Measurements from ENCODE around the gene PPARGC1A. TPM values are rescaled to one million over a fixed set of nuclear protein-coding genes. Genes with fewer than 3 reads are reported as not detected.

Gene PPARGC1A
- total and polyA plus RNA-seq, 4 donors = 7.7 to 34.6 (median 16.3) TPM

GRCh38 chr4:23920296-23920695, 30.4 kb upstream of the PPARGC1A start:
- no peak overlapping the region for H3K9ac ChIP-seq (ENCODE audit: low read depth in 1 of 2, low read length in 2 of 2)
- H3K4me1 ChIP-seq (ENCODE audit: control insufficient read depth in 4 of 4, insufficient read depth in 4 of 4, low read length in 3 of 4) = peaks cover 2 to 25% (median 13%) of the 10 kb centered on the region in 4 donors
- no peaks in the 10 kb centered on the region for H3K9me3 ChIP-seq (ENCODE audit: control insufficient read depth in 4 of 4, low read length in 3 of 4)
- H3K27me3 ChIP-seq (ENCODE audit: control insufficient read depth in 4 of 4, insufficient read depth in 4 of 4, low read length in 3 of 4) = no peaks in the 10 kb centered on the region
- H3K36me3 ChIP-seq (ENCODE audit: control insufficient read depth in 4 of 4, insufficient read depth in 3 of 4, low read depth in 1 of 4, low read length in 3 of 4) = no peaks in the 10 kb centered on the region
- TF ChIP-seq HNF4A (conservative IDR thresholded peaks at IDR 0.05) (no peak), YY1 (IDR thresholded peaks at IDR 0.05) (no peak), FOXA2 (IDR thresholded peaks at IDR 0.05) (no peak)
- TF ChIP-seq, protein P1, sequence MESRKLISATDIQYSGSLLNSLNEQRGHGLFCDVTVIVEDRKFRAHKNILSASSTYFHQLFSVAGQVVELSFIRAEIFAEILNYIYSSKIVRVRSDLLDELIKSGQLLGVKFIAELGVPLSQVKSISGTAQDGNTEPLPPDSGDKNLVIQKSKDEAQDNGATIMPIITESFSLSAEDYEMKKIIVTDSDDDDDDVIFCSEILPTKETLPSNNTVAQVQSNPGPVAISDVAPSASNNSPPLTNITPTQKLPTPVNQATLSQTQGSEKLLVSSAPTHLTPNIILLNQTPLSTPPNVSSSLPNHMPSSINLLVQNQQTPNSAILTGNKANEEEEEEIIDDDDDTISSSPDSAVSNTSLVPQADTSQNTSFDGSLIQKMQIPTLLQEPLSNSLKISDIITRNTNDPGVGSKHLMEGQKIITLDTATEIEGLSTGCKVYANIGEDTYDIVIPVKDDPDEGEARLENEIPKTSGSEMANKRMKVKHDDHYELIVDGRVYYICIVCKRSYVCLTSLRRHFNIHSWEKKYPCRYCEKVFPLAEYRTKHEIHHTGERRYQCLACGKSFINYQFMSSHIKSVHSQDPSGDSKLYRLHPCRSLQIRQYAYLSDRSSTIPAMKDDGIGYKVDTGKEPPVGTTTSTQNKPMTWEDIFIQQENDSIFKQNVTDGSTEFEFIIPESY (IDR thresholded peaks at IDR 0.05) = no peak
- TF ChIP-seq, protein P2, sequence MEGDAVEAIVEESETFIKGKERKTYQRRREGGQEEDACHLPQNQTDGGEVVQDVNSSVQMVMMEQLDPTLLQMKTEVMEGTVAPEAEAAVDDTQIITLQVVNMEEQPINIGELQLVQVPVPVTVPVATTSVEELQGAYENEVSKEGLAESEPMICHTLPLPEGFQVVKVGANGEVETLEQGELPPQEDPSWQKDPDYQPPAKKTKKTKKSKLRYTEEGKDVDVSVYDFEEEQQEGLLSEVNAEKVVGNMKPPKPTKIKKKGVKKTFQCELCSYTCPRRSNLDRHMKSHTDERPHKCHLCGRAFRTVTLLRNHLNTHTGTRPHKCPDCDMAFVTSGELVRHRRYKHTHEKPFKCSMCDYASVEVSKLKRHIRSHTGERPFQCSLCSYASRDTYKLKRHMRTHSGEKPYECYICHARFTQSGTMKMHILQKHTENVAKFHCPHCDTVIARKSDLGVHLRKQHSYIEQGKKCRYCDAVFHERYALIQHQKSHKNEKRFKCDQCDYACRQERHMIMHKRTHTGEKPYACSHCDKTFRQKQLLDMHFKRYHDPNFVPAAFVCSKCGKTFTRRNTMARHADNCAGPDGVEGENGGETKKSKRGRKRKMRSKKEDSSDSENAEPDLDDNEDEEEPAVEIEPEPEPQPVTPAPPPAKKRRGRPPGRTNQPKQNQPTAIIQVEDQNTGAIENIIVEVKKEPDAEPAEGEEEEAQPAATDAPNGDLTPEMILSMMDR (IDR thresholded peaks at IDR 0.05; ENCODE audit: low read depth, low read length, missing input control) = no peak
- no peak overlapping the region for H3K4me3 ChIP-seq (ENCODE audit: low read depth in 1 of 3, low read length in 3 of 3)
- no peak overlapping the region for H3K27ac ChIP-seq (ENCODE audit: low read depth in 1 of 2, low read length in 2 of 2)
- no peak for DNase-seq (ENCODE audit: low spot score)

- Histone ChIP-seq H3K9me3 (ENCODE audit: control insufficient read depth in 4 of 4, low read length in 3 of 4) (no peaks in the 10 kb centered on the region), H3K4me3 (ENCODE audit: low read depth in 1 of 3, low read length in 3 of 3) (no peak overlapping the region), H3K27ac (ENCODE audit: low read depth in 1 of 2, low read length in 2 of 2) (no peak overlapping the region), H3K4me1 (ENCODE audit: control insufficient read depth in 4 of 4, insufficient read depth in 4 of 4, low read length in 3 of 4) (peaks cover 0 to under 1% (median 0%) of the 10 kb centered on the region in 4 donors), H3K27me3 (ENCODE audit: control insufficient read depth in 4 of 4, insufficient read depth in 4 of 4, low read length in 3 of 4) (no peaks in the 10 kb centered on the region), H3K36me3 (ENCODE audit: control insufficient read depth in 4 of 4, insufficient read depth in 3 of 4, low read depth in 1 of 4, low read length in 3 of 4) (no peaks in the 10 kb centered on the region), H3K9ac (ENCODE audit: low read depth in 1 of 2, low read length in 2 of 2) (no peak overlapping the region)
- 82% methylated on average over 2 of the region's 2 CpGs for WGBS
- TF ChIP-seq NR2F2 (IDR thresholded peaks at IDR 0.05) (no peak), FOXA2 (IDR thresholded peaks at IDR 0.05) (no peak), RXRA (IDR thresholded peaks at IDR 0.05) (no peak), HNF4A (conservative IDR thresholded peaks at IDR 0.05) (no peak), MAX (IDR thresholded peaks at IDR 0.05) (no peak), GABPA (IDR thresholded peaks at IDR 0.05 in 1 of 2, conservative IDR thresholded peaks at IDR 0.05 in 1 of 2) (no peak), REST (IDR thresholded peaks at IDR 0.05) (no peak), SP1 (IDR thresholded peaks at IDR 0.05) (no peak), EGR1 (IDR thresholded peaks at IDR 0.05; ENCODE audit: low read depth in 2 of 2) (no peak), JUND (IDR thresholded peaks at IDR 0.05) (no peak), RAD21 (IDR thresholded peaks at IDR 0.05) (no peak), ATF3 (IDR thresholded peaks at IDR 0.05) (no peak), HNF4G (IDR thresholded peaks at IDR 0.05) (no peak), TAF1 (conservative IDR thresholded peaks at IDR 0.05) (no peak), FOXA1 (IDR thresholded peaks at IDR 0.05) (no peak), YY1 (IDR thresholded peaks at IDR 0.05) (no peak)
- TF ChIP-seq, protein P1 (IDR thresholded peaks at IDR 0.05) = no peak
- TF ChIP-seq, protein P2 (IDR thresholded peaks at IDR 0.05; ENCODE audit: low read depth, low read length, missing input control) = no peak
- no peak for DNase-seq (ENCODE audit: low spot score)
These were observed 26.4 kb upstream of the PPARGC1A start for GRCh38 chr4:23916282-23916681.

Measured in liver (tissue), 9 donors.